HAP-1 (cell line): ENCODE results near the gene LDLRAP1.

Experiments
- DNase-seq, 2 experiments: peaks; one replicate each; pipeline ENCODE4 v3.0.0-alpha.2; 2016 to 2020; ENCODE audit warnings: low spot score in 2 of 2
- H3K27me3 ChIP-seq: fragments of 250-450 bp; sonication (Bioruptor Pico); 2 replicates; pipeline ENCODE4 v1.5.1; 2020; ENCODE audit warnings: low read depth, mild to moderate bottlenecking, moderate library complexity
- H3K36me3 ChIP-seq: fragments of 250-450 bp; sonication (Bioruptor Pico); replicated peaks from 2 replicates; pipeline ENCODE4 v1.5.1; 2020; ENCODE audit warnings: mild to moderate bottlenecking
- H3K4me1 ChIP-seq: fragments of 250-450 bp; sonication (Bioruptor Pico); 2 replicates; pipeline ENCODE4 v1.5.1; 2020; ENCODE audit warnings: mild to moderate bottlenecking
- H3K4me3 ChIP-seq: fragments of 250-450 bp; sonication (Bioruptor Pico); 2 replicates; pipeline ENCODE4 v1.5.1; 2020; ENCODE audit warnings: mild to moderate bottlenecking, moderate library complexity
- H3K9me3 ChIP-seq: fragments of 250-450 bp; sonication (Bioruptor Pico); 2 replicates; pipeline ENCODE4 v1.5.1; 2020; ENCODE audit warnings: mild to moderate bottlenecking, moderate library complexity
- in situ Hi-C: fragments of 300-500 bp; cut with MboI; formaldehyde crosslinking; loops from 3 replicates; pipeline ENCODE4 v1.14.3; 2020; ENCODE audit warnings: low sequenced_read_pairs, inconsistent platforms, mixed read lengths

LDLRAP1 gene

GRCh38 chr1:25516686-25517085 lies 26.7 kb upstream of the LDLRAP1 start:
- Histone ChIP-seq H3K4me1 (no peaks in the 10 kb centered on the region), H3K27me3 (no peaks in the 10 kb centered on the region), H3K36me3 (no peaks in the 10 kb centered on the region), H3K4me3 (no peak overlapping the region), H3K9me3 (no peaks in the 10 kb centered on the region)
- no peak for DNase-seq
- in situ Hi-C loops: no loop called here

DNA sequence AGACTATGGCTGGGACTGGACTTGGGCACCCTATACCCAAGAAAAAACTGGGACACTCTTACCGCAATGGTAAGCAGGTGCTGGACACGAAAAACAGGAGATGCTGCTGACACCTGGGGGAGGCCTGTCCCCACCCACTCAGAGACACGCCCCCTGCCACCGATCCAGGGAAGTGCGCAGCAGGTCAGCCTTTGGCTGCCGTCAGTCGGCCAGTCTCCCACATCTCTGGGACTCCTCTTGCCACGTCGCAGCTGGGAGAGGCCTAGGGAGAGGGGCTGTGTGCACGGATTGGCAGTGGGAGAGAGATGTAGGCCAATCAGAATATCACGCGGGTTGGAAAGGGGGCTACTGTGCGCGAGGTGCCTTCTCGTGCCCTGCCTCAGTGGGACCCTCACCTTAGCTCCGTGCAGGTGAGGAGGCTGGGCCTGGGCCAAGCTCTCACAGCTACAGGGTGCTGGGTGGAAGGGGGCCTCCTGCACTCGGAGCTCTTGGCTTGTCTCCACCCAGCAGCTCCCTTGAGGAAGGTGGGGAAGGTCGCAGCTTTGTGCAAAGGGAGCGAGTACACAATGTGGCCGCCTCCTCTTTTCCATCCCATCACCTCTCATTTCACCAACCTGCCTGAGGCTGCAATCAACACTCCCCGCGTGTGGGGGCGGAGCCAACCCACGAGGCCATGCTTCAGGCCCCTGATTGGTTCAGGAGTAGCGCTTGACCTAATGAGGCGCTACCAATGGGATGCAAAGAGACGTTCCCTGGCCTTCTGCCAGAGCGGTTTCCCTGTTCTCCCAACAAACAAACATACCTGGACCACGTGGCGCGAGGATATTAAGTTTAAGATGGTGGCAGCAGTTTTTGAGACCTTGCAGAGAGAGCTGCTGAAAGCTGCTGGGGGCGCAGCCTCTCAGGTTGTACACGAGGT lies 25.7 kb upstream of the LDLRAP1 start:
- in situ Hi-C loops: no loop called here
- Histone ChIP-seq H3K9me3 (no peaks in the 10 kb centered on the region), H3K36me3 (no peaks in the 10 kb centered on the region), H3K4me1 (no peaks in the 10 kb centered on the region), H3K27me3 (no peaks in the 10 kb centered on the region), H3K4me3 (no peak overlapping the region)
- DNase-seq: no peak

- in situ Hi-C loops: no loop called here
- peak in 1 of 2 experiments; percentile 2 for DNase-seq
- Histone ChIP-seq H3K4me1 (no peaks in the 10 kb centered on the region), H3K9me3 (no peaks in the 10 kb centered on the region), H3K27me3 (no peaks in the 10 kb centered on the region), H3K4me3 (no peak overlapping the region), H3K36me3 (no peaks in the 10 kb centered on the region)
Measured at GRCh38 chr1:25519624-25520023, 23.8 kb upstream of the LDLRAP1 start.

DNA sequence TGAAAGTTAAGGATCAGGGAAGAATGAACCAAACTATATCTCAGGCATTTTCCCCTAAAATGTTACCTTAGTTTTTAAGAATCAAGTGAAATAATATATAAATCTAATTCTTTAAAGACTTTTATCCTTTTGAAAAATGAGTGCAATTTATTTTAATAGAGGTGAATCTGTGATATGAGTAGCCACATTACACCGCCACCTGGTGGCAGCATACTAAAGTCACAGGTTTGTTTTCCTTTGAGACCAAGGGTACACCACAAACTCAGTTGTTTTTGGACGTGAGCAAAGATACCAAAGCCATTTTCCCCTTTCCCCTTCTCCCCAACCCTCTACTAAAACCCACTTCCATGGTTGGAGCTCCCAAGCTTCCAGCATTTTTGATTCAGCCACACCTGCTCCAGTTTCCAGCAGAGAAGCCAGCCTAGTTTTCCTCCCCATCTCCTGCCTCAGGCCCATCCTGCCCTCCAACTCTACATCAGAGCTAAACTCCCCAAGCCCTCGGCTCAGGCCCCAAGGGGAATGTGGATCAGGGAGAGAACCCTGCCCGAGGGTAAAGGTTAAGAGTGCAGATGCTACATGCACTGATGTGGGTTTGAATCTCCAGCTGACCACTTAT lies 22.9 kb upstream of the LDLRAP1 start:
- peak; percentile 45 to 75 for DNase-seq
- Histone ChIP-seq H3K9me3 (no peaks in the 10 kb centered on the region), H3K36me3 (no peaks in the 10 kb centered on the region), H3K4me3 (no peak overlapping the region), H3K27me3 (no peaks in the 10 kb centered on the region), H3K4me1 (no peaks in the 10 kb centered on the region)
- in situ Hi-C loops: no loop called here

DNA sequence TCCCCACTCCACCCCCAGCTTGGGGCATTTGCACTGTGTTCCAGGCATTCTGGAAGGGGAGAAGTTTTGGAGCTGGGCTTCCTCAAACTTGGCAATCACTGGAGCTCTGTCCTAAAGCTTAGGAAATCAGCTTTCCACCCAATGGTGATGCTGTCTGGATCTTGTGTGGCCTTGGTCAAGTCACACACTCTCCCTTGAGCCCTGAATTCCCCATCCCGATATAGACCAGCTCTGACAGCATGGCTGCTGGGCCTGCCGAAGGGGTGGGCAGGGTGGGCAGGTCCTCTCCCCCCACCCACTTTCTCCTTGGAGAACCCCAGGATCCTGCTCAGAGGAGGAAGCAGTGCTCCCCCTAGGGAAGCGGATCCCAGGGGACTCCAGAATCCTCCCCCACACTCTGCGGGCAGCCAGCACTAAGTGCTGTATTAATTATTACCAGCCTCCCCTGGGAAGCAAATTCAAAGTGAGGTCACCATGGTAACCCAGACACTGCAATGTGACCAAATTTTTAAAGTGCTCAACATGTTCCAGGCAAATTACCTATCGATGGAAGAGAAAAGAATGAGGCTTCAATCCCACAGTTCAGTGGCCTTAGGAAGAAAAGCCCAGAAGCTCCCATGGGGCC lies 21.3 kb upstream of the LDLRAP1 start:
- no peaks in the 10 kb centered on the region for H3K36me3 ChIP-seq
- in situ Hi-C loops: no loop called here
- no peaks in the 10 kb centered on the region for H3K9me3 ChIP-seq
- H3K27me3 ChIP-seq: no peaks in the 10 kb centered on the region
- H3K4me1 ChIP-seq: no peaks in the 10 kb centered on the region
- peak in 1 of 2 experiments; percentile 25 for DNase-seq
- H3K4me3 ChIP-seq: no peak overlapping the region

- no peak for DNase-seq
- no peak overlapping the region for H3K4me3 ChIP-seq
- in situ Hi-C loops: no loop called here
- H3K9me3 ChIP-seq: no peaks in the 10 kb centered on the region
- H3K4me1 ChIP-seq: no peaks in the 10 kb centered on the region
- H3K27me3 ChIP-seq: no peaks in the 10 kb centered on the region
- H3K36me3 ChIP-seq: no peaks in the 10 kb centered on the region
Measured at GRCh38 chr1:25523542-25523941, 19.9 kb upstream of the LDLRAP1 start.

GRCh38 chr1:25524568-25525360 lies 18.6 kb upstream of the LDLRAP1 start:
- in situ Hi-C loops: no loop called here
- H3K4me3 ChIP-seq: no peak overlapping the region
- no peaks in the 10 kb centered on the region for H3K27me3 ChIP-seq
- H3K36me3 ChIP-seq: no peaks in the 10 kb centered on the region
- H3K4me1 ChIP-seq: no peaks in the 10 kb centered on the region
- DNase-seq: peak in 1 of 2 experiments; percentile 38
- no peaks in the 10 kb centered on the region for H3K9me3 ChIP-seq

DNA sequence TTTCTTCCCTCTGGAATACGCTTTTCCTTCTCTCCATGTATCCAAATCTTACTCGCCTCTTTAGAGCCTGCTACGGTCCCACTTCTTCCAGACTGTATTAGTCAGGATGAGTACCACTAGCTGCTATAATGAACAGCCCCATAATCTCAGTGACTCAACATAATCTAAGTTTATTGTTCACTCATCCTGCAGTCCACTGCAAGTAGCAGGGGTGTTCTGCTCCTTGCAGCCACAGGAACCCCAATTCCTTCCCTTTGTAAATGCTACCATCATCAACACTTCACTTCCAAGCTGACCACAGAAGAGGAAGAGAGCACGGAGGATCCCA lies 18.1 kb upstream of the LDLRAP1 start:
- no peaks in the 10 kb centered on the region for H3K27me3 ChIP-seq
- H3K4me3 ChIP-seq: no peak overlapping the region
- H3K9me3 ChIP-seq: no peaks in the 10 kb centered on the region
- H3K4me1 ChIP-seq: no peaks in the 10 kb centered on the region
- H3K36me3 ChIP-seq: no peaks in the 10 kb centered on the region
- in situ Hi-C loops: no loop called here
- no peak for DNase-seq

DNA sequence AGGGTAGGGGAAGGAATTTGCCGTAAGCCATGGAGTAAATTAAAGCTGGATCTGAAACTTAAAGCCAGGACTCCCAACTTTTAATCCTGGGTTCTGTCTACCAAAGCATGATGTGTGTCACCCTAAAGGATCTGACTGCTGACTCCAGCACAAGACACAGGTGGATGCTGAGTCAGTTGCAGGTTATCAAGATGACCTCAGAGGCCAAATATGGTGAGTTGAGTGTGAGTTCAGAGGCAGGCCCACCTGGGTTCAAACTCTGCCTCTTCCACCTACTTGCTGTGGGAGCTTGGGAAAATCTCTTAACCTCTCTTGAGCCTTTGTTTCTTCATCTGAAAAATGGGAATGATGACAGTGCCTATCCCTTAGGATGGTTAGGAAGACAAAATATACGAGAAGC lies 16.7 kb upstream of the LDLRAP1 start:
- Histone ChIP-seq H3K4me3 (no peak overlapping the region), H3K36me3 (no peaks in the 10 kb centered on the region), H3K9me3 (no peaks in the 10 kb centered on the region), H3K4me1 (no peaks in the 10 kb centered on the region), H3K27me3 (no peaks in the 10 kb centered on the region)
- DNase-seq: no peak
- in situ Hi-C loops: no loop called here

DNA sequence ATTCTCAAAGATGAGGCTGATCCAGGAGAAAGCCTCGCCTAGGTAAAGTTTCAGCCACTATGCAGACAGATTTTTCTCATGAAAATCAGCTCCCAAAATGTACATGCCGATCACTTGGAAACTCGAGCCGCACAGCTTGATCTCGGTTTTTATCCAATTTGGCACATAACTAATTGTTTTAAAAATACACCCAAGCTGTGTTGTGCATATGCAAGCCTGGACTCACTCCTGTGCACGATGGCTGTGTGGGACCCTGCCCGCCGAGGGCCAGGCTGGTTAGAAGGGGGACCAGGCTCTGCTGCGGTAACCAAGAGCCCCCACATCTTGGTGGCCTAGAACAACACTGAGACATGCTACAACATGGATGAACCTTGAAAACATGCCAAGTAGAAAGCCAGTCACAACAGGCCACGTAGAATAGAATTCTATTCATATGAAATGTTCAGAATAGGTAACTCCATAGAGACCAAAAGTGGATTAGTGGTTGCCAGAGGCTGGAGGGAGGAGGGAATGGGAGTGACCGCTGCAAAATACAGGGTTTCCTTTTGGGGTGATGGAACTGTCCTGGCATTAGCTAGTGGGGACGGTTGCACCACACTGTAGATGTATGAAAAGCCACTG lies 16.1 kb upstream of the LDLRAP1 start:
- in situ Hi-C loops: no loop called here
- no peaks in the 10 kb centered on the region for H3K9me3 ChIP-seq
- DNase-seq: no peak
- no peaks in the 10 kb centered on the region for H3K36me3 ChIP-seq
- H3K4me1 ChIP-seq: no peaks in the 10 kb centered on the region
- H3K4me3 ChIP-seq: no peak overlapping the region
- H3K27me3 ChIP-seq: no peaks in the 10 kb centered on the region

GRCh38 chr1:25527946-25528595 lies 15.3 kb upstream of the LDLRAP1 start:
- no peaks in the 10 kb centered on the region for H3K9me3 ChIP-seq
- no peak overlapping the region for H3K4me3 ChIP-seq
- no peaks in the 10 kb centered on the region for H3K36me3 ChIP-seq
- in situ Hi-C loops: no loop called here
- DNase-seq: no peak
- no peaks in the 10 kb centered on the region for H3K4me1 ChIP-seq
- H3K27me3 ChIP-seq: no peaks in the 10 kb centered on the region

DNA sequence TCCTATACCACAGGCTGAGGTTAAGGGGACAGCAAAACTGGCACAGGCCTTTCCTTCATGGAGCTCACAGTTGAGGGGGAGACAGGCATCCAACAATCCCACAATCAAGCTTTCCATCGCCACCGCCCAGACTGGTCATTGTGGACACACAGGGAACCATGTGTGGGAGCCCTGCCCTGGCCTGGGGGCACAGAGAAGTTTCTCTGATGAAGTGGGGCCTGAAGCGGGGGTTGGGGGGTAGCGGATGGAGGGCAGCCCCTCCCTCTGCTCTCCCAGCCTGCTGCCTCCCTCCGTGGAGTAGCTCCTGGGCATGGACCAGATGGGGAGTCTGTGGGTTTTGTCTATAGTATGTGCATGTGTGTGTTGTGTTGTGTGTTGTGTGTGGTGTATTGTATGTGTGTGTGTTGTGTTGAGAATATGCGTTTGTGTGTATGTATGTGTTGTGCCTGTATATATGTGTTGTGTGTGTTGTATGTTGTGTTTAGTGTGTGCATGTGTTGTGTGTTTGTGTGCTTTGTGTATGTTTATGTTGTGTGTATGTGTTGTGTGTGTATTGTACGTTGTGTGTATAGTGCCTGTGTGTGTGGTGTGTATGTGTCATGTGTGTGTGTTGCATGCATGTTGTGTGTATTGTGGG lies 14.4 kb upstream of the LDLRAP1 start:
- in situ Hi-C loops: no loop called here
- Histone ChIP-seq H3K4me1 (no peaks in the 10 kb centered on the region), H3K36me3 (no peaks in the 10 kb centered on the region), H3K4me3 (no peak overlapping the region), H3K27me3 (no peaks in the 10 kb centered on the region), H3K9me3 (no peaks in the 10 kb centered on the region)
- no peak for DNase-seq
